ENCODE data around the gene R3HDML.

Gene R3HDML

GRCh38 chr20:44334709-44335108 lies 2.1 kb upstream of the R3HDML start:
- TF ChIP-seq, protein P1, sequence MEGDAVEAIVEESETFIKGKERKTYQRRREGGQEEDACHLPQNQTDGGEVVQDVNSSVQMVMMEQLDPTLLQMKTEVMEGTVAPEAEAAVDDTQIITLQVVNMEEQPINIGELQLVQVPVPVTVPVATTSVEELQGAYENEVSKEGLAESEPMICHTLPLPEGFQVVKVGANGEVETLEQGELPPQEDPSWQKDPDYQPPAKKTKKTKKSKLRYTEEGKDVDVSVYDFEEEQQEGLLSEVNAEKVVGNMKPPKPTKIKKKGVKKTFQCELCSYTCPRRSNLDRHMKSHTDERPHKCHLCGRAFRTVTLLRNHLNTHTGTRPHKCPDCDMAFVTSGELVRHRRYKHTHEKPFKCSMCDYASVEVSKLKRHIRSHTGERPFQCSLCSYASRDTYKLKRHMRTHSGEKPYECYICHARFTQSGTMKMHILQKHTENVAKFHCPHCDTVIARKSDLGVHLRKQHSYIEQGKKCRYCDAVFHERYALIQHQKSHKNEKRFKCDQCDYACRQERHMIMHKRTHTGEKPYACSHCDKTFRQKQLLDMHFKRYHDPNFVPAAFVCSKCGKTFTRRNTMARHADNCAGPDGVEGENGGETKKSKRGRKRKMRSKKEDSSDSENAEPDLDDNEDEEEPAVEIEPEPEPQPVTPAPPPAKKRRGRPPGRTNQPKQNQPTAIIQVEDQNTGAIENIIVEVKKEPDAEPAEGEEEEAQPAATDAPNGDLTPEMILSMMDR (conservative IDR thresholded peaks at IDR 0.05; ENCODE audit: low read depth, low read length), result no peak
- Histone ChIP-seq H3K36me3 (ENCODE audit: insufficient read depth) (no peaks in the 10 kb centered on the region), H3K4me1 (ENCODE audit: low read depth, poor library complexity, severe bottlenecking) (no peaks in the 10 kb centered on the region), H3K9ac (no peak overlapping the region), H3K4me3 (IDR thresholded peaks at IDR 0.05; ENCODE audit: insufficient read depth, low read depth, low read length) (no peak overlapping the region), H3K27me3 (ENCODE audit: insufficient read depth, low read depth) (no peaks in the 10 kb centered on the region), H3K4me2 (no peak overlapping the region), H3K79me2 (ENCODE audit: insufficient read depth, low read depth) (no peaks in the 10 kb centered on the region), H2AFZ (ENCODE audit: low read depth) (no peak overlapping the region), H4K20me1 (ENCODE audit: insufficient read depth) (no peaks in the 10 kb centered on the region), H3K27ac (no peak overlapping the region)

DNA sequence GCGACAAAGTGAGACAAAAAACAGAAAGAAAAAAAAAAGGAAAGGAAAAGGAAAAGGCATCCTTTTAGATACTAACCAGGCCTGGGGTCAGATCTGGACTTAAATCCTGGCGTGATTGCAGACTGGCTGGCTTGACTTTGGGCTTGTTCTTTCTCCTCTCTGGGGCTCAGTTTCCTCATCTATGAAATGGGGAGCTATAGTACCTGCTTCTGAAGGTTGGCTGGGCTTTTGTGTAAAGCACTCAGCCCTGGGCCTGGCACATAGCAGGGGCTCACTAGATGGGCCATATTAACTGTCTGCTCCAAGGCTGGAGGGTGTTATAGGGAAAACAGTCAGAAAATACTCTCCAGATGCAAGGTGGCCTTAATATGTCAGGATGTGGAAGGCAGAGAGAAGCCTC lies 1.2 kb upstream of the R3HDML start:
- Histone ChIP-seq H4K20me1 (ENCODE audit: insufficient read depth) (no peaks in the 10 kb centered on the region), H3K4me2 (no peak overlapping the region), H2AFZ (ENCODE audit: low read depth) (no peak overlapping the region), H3K27me3 (ENCODE audit: insufficient read depth, low read depth) (no peaks in the 10 kb centered on the region), H3K79me2 (ENCODE audit: insufficient read depth, low read depth) (no peaks in the 10 kb centered on the region), H3K36me3 (ENCODE audit: insufficient read depth) (no peaks in the 10 kb centered on the region), H3K4me3 (IDR thresholded peaks at IDR 0.05; ENCODE audit: insufficient read depth, low read depth, low read length) (no peak overlapping the region), H3K9ac (no peak overlapping the region), H3K27ac (no peak overlapping the region), H3K4me1 (ENCODE audit: low read depth, poor library complexity, severe bottlenecking) (no peaks in the 10 kb centered on the region)
- TF ChIP-seq, protein P1 (conservative IDR thresholded peaks at IDR 0.05; ENCODE audit: low read depth, low read length), result no peak

- H3K4me2 ChIP-seq, result no peak overlapping the region
These were observed 757 bp upstream of the R3HDML start for GRCh38 chr20:44336086-44336485.

DNA sequence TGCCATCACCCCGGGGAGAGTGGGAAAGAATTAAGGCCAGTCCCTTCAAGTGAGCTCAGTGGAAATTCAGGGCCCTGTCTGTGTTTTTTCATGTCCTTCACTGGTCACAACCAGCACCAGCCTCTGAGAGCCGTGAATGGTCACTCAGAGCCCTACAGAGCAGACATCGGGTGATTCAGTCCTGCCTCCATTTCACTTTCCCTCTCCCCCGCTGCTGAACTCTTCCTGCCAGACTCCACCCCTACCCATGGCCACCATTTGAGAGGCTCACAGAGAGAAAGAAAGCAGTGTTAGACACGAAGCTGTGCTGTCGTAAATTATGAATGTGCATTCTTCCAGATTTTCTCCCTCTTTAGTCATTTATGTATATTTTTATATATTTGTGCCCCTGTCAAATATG lies 5.4 kb downstream of the R3HDML start:
- TF ChIP-seq, protein P1 (conservative IDR thresholded peaks at IDR 0.05; ENCODE audit: low read depth, low read length), result no peak
- Histone ChIP-seq H3K27ac (no peak overlapping the region), H2AFZ (ENCODE audit: low read depth) (no peak overlapping the region), H3K4me3 (IDR thresholded peaks at IDR 0.05; ENCODE audit: insufficient read depth, low read depth, low read length) (no peak overlapping the region), H3K27me3 (ENCODE audit: insufficient read depth, low read depth) (no peaks in the 10 kb centered on the region), H4K20me1 (ENCODE audit: insufficient read depth) (no peaks in the 10 kb centered on the region), H3K4me2 (no peak overlapping the region), H3K9ac (no peak overlapping the region), H3K4me1 (ENCODE audit: low read depth, poor library complexity, severe bottlenecking) (no peaks in the 10 kb centered on the region), H3K79me2 (ENCODE audit: insufficient read depth, low read depth) (no peaks in the 10 kb centered on the region), H3K36me3 (ENCODE audit: insufficient read depth) (no peaks in the 10 kb centered on the region)

More at GRCh38 chr20:44336086-44336485, 757 bp upstream of the R3HDML start:
- Histone ChIP-seq H3K4me3 (IDR thresholded peaks at IDR 0.05; ENCODE audit: insufficient read depth, low read depth, low read length) (no peak overlapping the region), H4K20me1 (ENCODE audit: insufficient read depth) (no peaks in the 10 kb centered on the region), H3K79me2 (ENCODE audit: insufficient read depth, low read depth) (no peaks in the 10 kb centered on the region), H3K9ac (no peak overlapping the region), H2AFZ (ENCODE audit: low read depth) (no peak overlapping the region), H3K36me3 (ENCODE audit: insufficient read depth) (no peaks in the 10 kb centered on the region), H3K27me3 (ENCODE audit: insufficient read depth, low read depth) (no peaks in the 10 kb centered on the region), H3K4me1 (ENCODE audit: low read depth, poor library complexity, severe bottlenecking) (no peaks in the 10 kb centered on the region), H3K27ac (no peak overlapping the region)
- TF ChIP-seq, protein P1 (conservative IDR thresholded peaks at IDR 0.05; ENCODE audit: low read depth, low read length), result no peak

Measured in KMS-11 (cell line).